Gastrocnemius medialis (tissue), 4 donors: ENCODE measurements around the gene ESPL1. TPM values are rescaled to one million over a fixed set of nuclear protein-coding genes. Genes with fewer than 3 reads are reported as not detected.

ENCODE experiments used
- ATAC-seq, 2 donors: fragments of 150-250 bp; one replicate each; pipeline ENCODE4 v1.9.1; 2016
- DNase-seq, 2 donors: peaks; one replicate each; pipeline ENCODE4 v3.0.0-alpha.2; 2019
- H3K27ac ChIP-seq, 4 donors: fragments of 200-600 bp; sonication (generic); 1 replicate in 1 of 4; 2 replicates in 3 of 4; pipeline ENCODE4 v1.5.1; 2016 to 2018; ENCODE audit warnings: mild to moderate bottlenecking in 2 of 4, moderate library complexity in 1 of 4
- H3K27me3 ChIP-seq, 3 donors: fragments of 200-600 bp; sonication (generic) in 2 of 3; 1 replicate in 1 of 3; 2 replicates in 2 of 3; pipeline versions ENCODE4 v1.5.1 to v1.6.0; 2016 to 2019; ENCODE audit warnings: mild to moderate bottlenecking in 1 of 3, moderate library complexity in 1 of 3
- H3K36me3 ChIP-seq, 2 donors: fragments of 200-600 bp; sonication (generic) in 1 of 2; one replicate each; pipeline ENCODE4 v1.5.1; 2017 to 2018
- H3K4me1 ChIP-seq, 2 donors: fragments of 200-600 bp; sonication (generic) in 1 of 2; one replicate each; pipeline ENCODE4 v1.5.1; 2016 to 2017; ENCODE audit warnings: mild to moderate bottlenecking in 2 of 2
- H3K4me3 ChIP-seq, 4 donors: fragments of 200-600 bp; sonication (generic) in 3 of 4; 1 replicate in 1 of 4; 2 replicates in 3 of 4; pipeline ENCODE4 v1.5.1; 2016 to 2019; ENCODE audit warnings: mild to moderate bottlenecking in 2 of 4
- H3K9me3 ChIP-seq, 3 donors: fragments of 200-600 bp; sonication (generic) in 2 of 3; 1 replicate in 1 of 3; 2 replicates in 2 of 3; pipeline ENCODE4 v1.5.1; 2016 to 2019
- POLR2A ChIP-seq, 2 donors: fragments of 450-650 bp; IDR thresholded peaks; one replicate each; pipeline ENCODE4 v1.6.1; 2017; ENCODE audit warnings: antibody characterized with exemption in 2 of 2, mild to moderate bottlenecking in 2 of 2, moderate library complexity in 2 of 2
- in situ Hi-C, 4 donors: fragments of 200-750 bp; cut with MboI; loops; one replicate each; pipeline versions ENCODE4 v1.15.0 to v1.8.0; 2017; ENCODE audit warnings: low sequenced_read_pairs in 4 of 4
- intact Hi-C: fragments of 100-400 bp; cut with DNase I; formaldehyde crosslinking; loops from one replicate; pipeline ENCODE4 v1.15.1; 2023; ENCODE audit warnings: low total_unique reads
- total RNA-seq, 4 donors: library from RNA; depleted of rRNA; stranded (reverse); fragments of >200 nt; gene quantifications; one replicate each; pipeline versions ENCODE4 v1.1.0 to v1.2.3, GENCODE V29; 2016
- TF ChIP-seq, protein P1 (sequence below), 5 experiments: fragments of 450-650 bp in 3 of 5; fragments of 200-600 bp in 2 of 5; sonication (generic) in 2 of 5; IDR thresholded peaks in 4 of 5; conservative IDR thresholded peaks in 1 of 5; 1 replicate in 4 of 5; 2 replicates in 1 of 5; pipeline ENCODE4 v1.5.1; 2016 to 2019; ENCODE audit warnings: antibody characterized with exemption in 5 of 5, mild to moderate bottlenecking in 3 of 5, moderate library complexity in 3 of 5

The ESPL1 gene
- total RNA-seq, 4 donors from 2014 or later, result 0.20 to 0.44 (median 0.24) TPM; not detected in 1

DNA sequence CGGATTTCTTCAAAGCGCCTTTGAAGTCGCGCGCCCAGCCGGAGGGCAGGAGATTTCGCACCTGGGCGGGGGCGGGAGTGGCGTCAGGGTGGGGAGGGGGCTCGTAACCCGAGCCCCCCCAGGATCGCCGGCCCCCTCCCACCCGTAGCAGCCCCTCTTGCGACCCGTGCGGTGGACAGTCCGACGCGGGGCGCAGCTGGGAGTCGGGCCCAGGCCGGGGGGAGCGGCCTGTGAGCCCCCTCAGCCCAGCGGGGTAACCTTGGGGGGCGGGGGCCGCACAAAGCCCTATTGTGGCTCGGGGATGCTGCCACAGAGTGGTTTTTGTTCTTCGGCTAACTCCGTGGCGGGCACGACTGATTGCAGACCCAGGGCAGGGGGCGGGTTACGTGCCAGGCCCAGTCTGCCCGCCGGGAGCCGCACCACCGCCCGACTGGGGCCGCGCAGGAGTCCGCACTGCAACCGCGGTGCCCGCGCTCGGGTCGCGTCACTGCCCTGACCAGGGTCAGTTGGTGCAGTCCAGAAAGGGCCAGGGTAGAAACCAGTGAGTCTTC lies 57.5 kb downstream of the ESPL1 start:
- ATAC-seq, result no peak
- peak overlapping the region; percentile 75 to 96 (median 78) for H3K4me3 ChIP-seq
- no peaks in the 10 kb centered on the region for H3K9me3 ChIP-seq
- peak; percentile 13 to 30 for DNase-seq
- H3K27ac ChIP-seq, result peak overlapping the region; percentile 89 to 97 (median 92)
- H3K27me3 ChIP-seq, result no peaks in the 10 kb centered on the region
- in situ Hi-C loops (loop anchor here in 1 of 4 donors (10.0 kb wide), 1 partner anchor 179 kb away; the partner anchor contains the start of genes NPFF and TARBP2), intact Hi-C loops (loop anchor here (1.0 to 2.0 kb wide), 2 partner anchors 73 to 175 kb away; partner anchors contain the start of gene TARBP2)
- H3K36me3 ChIP-seq, result no peaks in the 10 kb centered on the region
- H3K4me1 ChIP-seq, result peaks cover 15 to 23% of the 10 kb centered on the region in 2 donors
- no peak for TF ChIP-seq POLR2A (IDR thresholded peaks at IDR 0.05)
- TF ChIP-seq, protein P1, sequence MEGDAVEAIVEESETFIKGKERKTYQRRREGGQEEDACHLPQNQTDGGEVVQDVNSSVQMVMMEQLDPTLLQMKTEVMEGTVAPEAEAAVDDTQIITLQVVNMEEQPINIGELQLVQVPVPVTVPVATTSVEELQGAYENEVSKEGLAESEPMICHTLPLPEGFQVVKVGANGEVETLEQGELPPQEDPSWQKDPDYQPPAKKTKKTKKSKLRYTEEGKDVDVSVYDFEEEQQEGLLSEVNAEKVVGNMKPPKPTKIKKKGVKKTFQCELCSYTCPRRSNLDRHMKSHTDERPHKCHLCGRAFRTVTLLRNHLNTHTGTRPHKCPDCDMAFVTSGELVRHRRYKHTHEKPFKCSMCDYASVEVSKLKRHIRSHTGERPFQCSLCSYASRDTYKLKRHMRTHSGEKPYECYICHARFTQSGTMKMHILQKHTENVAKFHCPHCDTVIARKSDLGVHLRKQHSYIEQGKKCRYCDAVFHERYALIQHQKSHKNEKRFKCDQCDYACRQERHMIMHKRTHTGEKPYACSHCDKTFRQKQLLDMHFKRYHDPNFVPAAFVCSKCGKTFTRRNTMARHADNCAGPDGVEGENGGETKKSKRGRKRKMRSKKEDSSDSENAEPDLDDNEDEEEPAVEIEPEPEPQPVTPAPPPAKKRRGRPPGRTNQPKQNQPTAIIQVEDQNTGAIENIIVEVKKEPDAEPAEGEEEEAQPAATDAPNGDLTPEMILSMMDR (IDR thresholded peaks at IDR 0.05 in 4 of 5, conservative IDR thresholded peaks at IDR 0.05 in 1 of 5), result peak in 1 of 5 experiments; percentile 14

DNA sequence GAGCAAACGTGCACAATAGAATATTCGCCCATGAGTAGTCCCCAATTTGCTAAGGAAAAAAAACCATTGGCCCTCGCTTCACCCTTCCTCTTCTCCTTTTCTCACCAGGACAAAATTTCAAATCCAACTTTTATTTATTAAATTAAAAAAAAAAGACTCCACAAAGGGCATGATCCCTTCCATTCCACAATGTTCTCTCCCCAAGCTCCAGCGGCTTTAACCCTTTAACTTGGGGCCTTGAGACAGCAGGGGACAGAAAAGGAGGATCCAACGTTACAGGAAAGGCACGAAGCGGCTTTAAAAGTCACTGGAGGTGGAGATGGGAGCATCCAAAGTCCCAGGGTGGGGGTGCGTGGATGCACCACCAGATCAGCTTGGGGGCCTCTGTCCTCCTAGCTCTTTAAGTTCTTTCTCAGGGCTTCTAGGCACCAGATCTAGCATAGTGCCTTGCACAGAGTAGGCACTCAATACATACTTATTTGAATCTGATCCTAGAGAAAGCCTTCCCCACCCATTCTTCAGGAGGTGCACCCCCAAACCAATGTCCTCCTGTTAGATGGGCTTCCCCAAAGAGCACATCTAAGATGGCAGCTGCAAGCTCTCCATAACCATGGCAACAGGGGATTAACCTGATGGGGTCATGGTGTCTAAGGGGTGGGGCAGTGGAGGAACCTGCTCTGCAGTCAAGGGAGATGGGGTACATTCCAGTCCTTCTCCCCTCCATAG lies 58.5 kb downstream of the ESPL1 start:
- TF ChIP-seq, protein P1 (IDR thresholded peaks at IDR 0.05 in 4 of 5, conservative IDR thresholded peaks at IDR 0.05 in 1 of 5), result no peak
- no peak for TF ChIP-seq POLR2A (IDR thresholded peaks at IDR 0.05)
- Histone ChIP-seq H3K4me3 (peak overlapping the region in 1 of 4 donors; percentile 75), H3K9me3 (no peaks in the 10 kb centered on the region), H3K27ac (no peak overlapping the region), H3K27me3 (no peaks in the 10 kb centered on the region), H3K4me1 (peaks cover 10 to 20% of the 10 kb centered on the region in 2 donors), H3K36me3 (no peaks in the 10 kb centered on the region)
- intact Hi-C loops (no loop called here), in situ Hi-C loops (loop anchor here in 1 of 4 donors (10.0 kb wide), 1 partner anchor 178 kb away; the partner anchor contains the start of genes NPFF and TARBP2)
- ATAC-seq (no peak), DNase-seq (no peak)

DNA sequence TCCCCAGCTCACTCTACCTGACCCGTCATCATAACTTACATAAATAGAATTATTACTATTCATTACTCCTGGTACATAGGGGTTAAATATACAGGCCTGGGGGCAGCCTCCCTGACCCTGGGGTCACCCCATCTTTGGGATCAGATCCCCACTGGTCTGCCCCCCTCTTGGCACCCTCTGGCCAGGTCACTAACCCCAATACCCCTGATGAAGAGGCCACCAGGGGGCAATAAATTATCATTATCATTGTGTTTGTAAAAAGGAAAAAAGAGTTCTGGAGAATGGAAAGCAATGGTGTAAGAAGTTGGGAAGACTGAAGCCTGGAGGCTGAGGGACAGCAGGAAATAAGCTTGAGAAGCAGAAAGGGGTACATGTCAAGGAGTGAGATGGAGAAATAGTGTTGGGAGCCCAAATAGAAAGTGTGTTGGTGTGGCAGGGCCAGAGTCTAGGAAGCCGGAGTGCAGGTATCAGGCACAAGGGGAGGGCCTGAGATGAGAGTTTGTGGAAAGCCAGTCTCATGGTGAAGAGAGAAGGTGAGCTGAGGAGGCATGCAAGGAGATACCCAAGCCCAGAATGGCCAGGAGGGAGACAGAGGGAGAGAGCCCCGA lies 59.4 kb downstream of the ESPL1 start:
- no peak for TF ChIP-seq POLR2A (IDR thresholded peaks at IDR 0.05)
- TF ChIP-seq, protein P1 (IDR thresholded peaks at IDR 0.05 in 4 of 5, conservative IDR thresholded peaks at IDR 0.05 in 1 of 5), result peak in 1 of 5 experiments; percentile 6
- no peaks in the 10 kb centered on the region for H3K27me3 ChIP-seq
- H3K4me1 ChIP-seq, result peaks cover 5 to 12% of the 10 kb centered on the region in 2 donors
- intact Hi-C loops (no loop called here), in situ Hi-C loops (loop anchor here in 1 of 4 donors (10.0 kb wide), 1 partner anchor 177 kb away; the partner anchor contains the start of genes NPFF and TARBP2)
- H3K9me3 ChIP-seq, result no peaks in the 10 kb centered on the region
- H3K27ac ChIP-seq, result no peak overlapping the region
- DNase-seq (no peak), ATAC-seq (no peak)
- no peak overlapping the region for H3K4me3 ChIP-seq
- H3K36me3 ChIP-seq, result no peaks in the 10 kb centered on the region

DNA sequence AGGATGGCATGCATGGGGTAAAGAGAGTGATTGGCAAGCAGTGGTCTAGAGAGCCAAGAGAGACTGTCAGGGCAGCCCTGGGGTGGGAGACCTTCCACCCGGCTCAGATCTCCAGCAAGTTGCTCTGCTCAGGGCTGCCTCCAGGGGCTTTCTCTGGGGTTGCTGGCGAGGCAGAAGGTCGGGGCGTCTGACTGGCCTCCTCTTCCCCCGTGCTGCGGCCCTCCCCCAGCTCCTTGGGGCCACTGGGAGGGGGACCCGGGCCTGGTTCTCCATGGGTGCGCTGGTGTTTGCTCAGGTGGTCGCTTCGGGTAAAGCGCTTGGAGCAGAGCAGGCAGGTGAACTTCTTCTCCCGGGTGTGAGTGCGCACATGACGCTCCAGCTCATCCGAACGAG lies 59.9 kb downstream of the ESPL1 start:
- DNase-seq (no peak), ATAC-seq (no peak)
- TF ChIP-seq, protein P1 (IDR thresholded peaks at IDR 0.05 in 4 of 5, conservative IDR thresholded peaks at IDR 0.05 in 1 of 5), result no peak
- TF ChIP-seq POLR2A (IDR thresholded peaks at IDR 0.05), result no peak
- intact Hi-C loops (no loop called here), in situ Hi-C loops (loop anchor here in 1 of 4 donors (10.0 kb wide), 1 partner anchor 177 kb away; the partner anchor contains the start of genes NPFF and TARBP2)
- H3K9me3 ChIP-seq, result no peaks in the 10 kb centered on the region
- peaks cover 5 to 12% of the 10 kb centered on the region in 2 donors for H3K4me1 ChIP-seq
- H3K27me3 ChIP-seq, result no peaks in the 10 kb centered on the region
- no peaks in the 10 kb centered on the region for H3K36me3 ChIP-seq
- no peak overlapping the region for H3K27ac ChIP-seq
- no peak overlapping the region for H3K4me3 ChIP-seq
